Stomach (tissue), 9 donors: ENCODE measurements around the gene HEPACAM. TPM values are rescaled to one million over a fixed set of nuclear protein-coding genes. Genes with fewer than 3 reads are reported as not detected.

Experiments
- DNase-seq, 2 donors: peaks; one replicate each; pipeline versions ENCODE4 v3.0.0 to v3.0.0-alpha.2; 2013 to 2019
- H3K27ac ChIP-seq, 5 donors: fragments of 200-600 bp in 4 of 5; sonication (generic) in 4 of 5; one replicate each; pipeline ENCODE4 v1.5.1; 2013 to 2019; ENCODE audit warnings: mild to moderate bottlenecking in 1 of 5, moderate library complexity in 1 of 5
- H3K27me3 ChIP-seq, 3 donors: fragments of 200-600 bp; sonication (generic); one replicate each; pipeline ENCODE4 v1.5.1; 2017 to 2019; ENCODE audit warnings: mixed run types in 1 of 3
- H3K36me3 ChIP-seq, 4 donors: fragments of 200-600 bp; sonication (generic); 1 replicate in 3 of 4; 2 replicates in 1 of 4; pipeline ENCODE4 v1.5.1; 2016 to 2019
- H3K4me1 ChIP-seq, 4 donors: fragments of 200-600 bp; sonication (generic); one replicate each; pipeline ENCODE4 v1.5.1; 2016 to 2019
- H3K4me3 ChIP-seq, 4 donors: fragments of 200-600 bp; sonication (generic) in 3 of 4; one replicate each; pipeline ENCODE4 v1.5.1; 2016 to 2019; ENCODE audit warnings: mild to moderate bottlenecking in 1 of 4
- H3K9me3 ChIP-seq, 4 donors: fragments of 200-600 bp; sonication (generic); one replicate each; pipeline ENCODE4 v1.5.1; 2016 to 2019
- CTCF ChIP-seq, 7 experiments: fragments of 450-650 bp in 4 of 7; fragments of 200-600 bp in 3 of 7; sonication (generic) in 3 of 7; IDR thresholded peaks; one replicate each; pipeline ENCODE4 v1.5.1; 2016 to 2019; ENCODE audit warnings: antibody characterized with exemption in 7 of 7, control low read depth in 2 of 7, mild to moderate bottlenecking in 1 of 7
- EP300 ChIP-seq: sonication (generic); formaldehyde crosslinking; IDR thresholded peaks from one replicate; pipeline ENCODE4 v1.6.1; 2017; ENCODE audit warnings: antibody characterized with exemption
- POLR2A ChIP-seq, 4 donors: fragments of 450-650 bp; IDR thresholded peaks; one replicate each; pipeline ENCODE4 v1.6.1; 2016; ENCODE audit warnings: antibody characterized with exemption in 4 of 4, control low read depth in 2 of 4, mild to moderate bottlenecking in 1 of 4, moderate library complexity in 1 of 4
- POLR2AphosphoS5 ChIP-seq, 3 donors: sonication (generic); formaldehyde crosslinking; IDR thresholded peaks; one replicate each; pipeline ENCODE4 v1.6.1; 2016; ENCODE audit warnings: antibody characterized with exemption in 3 of 3
- WGBS, 5 donors: extraction: QIAGEN DNeasy Blood & Tissue Kit in 3 of 5; methylation state at CpG; one replicate each; pipeline versions ENCODE4 v1.1.5 to v1.1.7; 2013 to 2018; 5-methylcytosine and 5-hydroxymethylcytosine counted together
- intact Hi-C: fragments of 100-400 bp; cut with DNase I; formaldehyde crosslinking; loops from one replicate; pipeline ENCODE4 v1.15.1; 2023; ENCODE audit warnings: low total_unique reads
- polyA plus RNA-seq, 3 donors: library from polyadenylated mRNA; stranded (reverse); fragments of 200-250 nt; gene quantifications; one replicate each; pipeline ENCODE4 v1.2.3, GENCODE V29; 2013
- total RNA-seq, 5 donors: library from RNA; depleted of rRNA; stranded (reverse); fragments of >200 nt; gene quantifications; one replicate each; pipeline versions ENCODE4 v1.1.0 to v1.2.3, GENCODE V29; 2014 to 2016
- donor health status: healthy with polysubstance abuse.
- donor health status: Bipolar disorder and iron deficiency.
- donor health status: healthy.

The HEPACAM gene
- total and polyA plus RNA-seq, 8 donors, result 0.10 TPM; not detected in 7

- 0 to 1% (median 0%) methylated on average over 38 to 54 of the region's 54 CpGs for WGBS, 5 donors
- Histone ChIP-seq H3K27ac (peak within 1 kb of the TSS; percentile 78 to 89 (median 82)), H3K4me1 (peaks cover 7 to 16% (median 11%) of the 10 kb centered on the region in 4 donors), H3K36me3 (no peaks in the 10 kb centered on the region), H3K9me3 (peaks cover 0 to 8% (median 0%) of the 10 kb centered on the region in 4 donors), H3K27me3 (no peaks in the 10 kb centered on the region), H3K4me3 (peak within 1 kb of the TSS; percentile 60 to 78 (median 75))
- peak in 1 of 7 experiments; percentile 5 for TF ChIP-seq CTCF (IDR thresholded peaks at IDR 0.05)
- TF ChIP-seq POLR2AphosphoS5 (IDR thresholded peaks at IDR 0.05), result peak; percentile 92 to 98 (median 93)
- TF ChIP-seq POLR2A (IDR thresholded peaks at IDR 0.05), result peak in 2 of 4 donors; percentile 71 to 72
- no peak for TF ChIP-seq EP300
- intact Hi-C loops, result loop anchor here (10.0 kb wide), 1 partner anchor 171 kb away; no protein-coding TSS in a partner anchor
- peak; percentile 97 to 99 for DNase-seq
Measured at GRCh38 chr11:124953753-124954589, 18.1 kb upstream of the HEPACAM start, which contains the start of gene CCDC15. CCDC15 (plus strand) TSS chr11:124954202; CDS start chr11:124954733, 531 bp downstream.

GRCh38 chr11:124951341-124951740 lies 15.5 kb upstream of the HEPACAM start:
- intact Hi-C loops, result loop anchor here (10.0 kb wide), 1 partner anchor 173 kb away; no protein-coding TSS in a partner anchor
- WGBS, 5 donors, result 80 to 87% (median 85%) methylated on average over 3 of the region's 3 CpGs
- no peak overlapping the region for H3K4me3 ChIP-seq

GRCh38 chr11:124950601-124951330 lies 14.9 kb upstream of the HEPACAM start:
- DNase-seq, result peak in 1 of 2 donors; percentile 23
- TF ChIP-seq POLR2A (IDR thresholded peaks at IDR 0.05), result no peak
- no peak for TF ChIP-seq EP300
- TF ChIP-seq POLR2AphosphoS5 (IDR thresholded peaks at IDR 0.05), result no peak
- no peak for TF ChIP-seq CTCF (IDR thresholded peaks at IDR 0.05)
- Histone ChIP-seq H3K36me3 (no peaks in the 10 kb centered on the region), H3K9me3 (peaks cover 0 to 14% (median 2%) of the 10 kb centered on the region in 4 donors), H3K4me1 (peaks cover 7 to 16% (median 11%) of the 10 kb centered on the region in 4 donors), H3K27ac (no peak overlapping the region), H3K27me3 (no peaks in the 10 kb centered on the region), H3K4me3 (no peak overlapping the region)
- intact Hi-C loops, result loop anchor here (10.0 kb wide), 1 partner anchor 174 kb away; no protein-coding TSS in a partner anchor

More at GRCh38 chr11:124951341-124951740, 15.5 kb upstream of the HEPACAM start:
- Histone ChIP-seq H3K9me3 (peaks cover 0 to 14% (median 2%) of the 10 kb centered on the region in 4 donors), H3K27ac (no peak overlapping the region), H3K27me3 (no peaks in the 10 kb centered on the region), H3K36me3 (no peaks in the 10 kb centered on the region), H3K4me1 (peaks cover 7 to 16% (median 11%) of the 10 kb centered on the region in 4 donors)
- DNase-seq, result no peak
- TF ChIP-seq CTCF (IDR thresholded peaks at IDR 0.05) (no peak), POLR2AphosphoS5 (IDR thresholded peaks at IDR 0.05) (no peak), EP300 (no peak), POLR2A (IDR thresholded peaks at IDR 0.05) (no peak)

GRCh38 chr11:124946735-124947141 lies 10.9 kb upstream of the HEPACAM start:
- Histone ChIP-seq H3K4me1 (no peaks in the 10 kb centered on the region), H3K27ac (no peak overlapping the region), H3K27me3 (no peaks in the 10 kb centered on the region), H3K4me3 (no peak overlapping the region), H3K36me3 (no peaks in the 10 kb centered on the region), H3K9me3 (peaks cover 0 to 14% (median 2%) of the 10 kb centered on the region in 4 donors)
- no peak for DNase-seq
- TF ChIP-seq POLR2A (IDR thresholded peaks at IDR 0.05) (no peak), EP300 (no peak), POLR2AphosphoS5 (IDR thresholded peaks at IDR 0.05) (no peak), CTCF (IDR thresholded peaks at IDR 0.05) (no peak)
- intact Hi-C loops, result no loop called here
- WGBS, 5 donors, result 59 to 74% (median 67%) methylated on average over 2 of the region's 2 CpGs
